Tibial nerve (tissue), 4 donors: Measurements from ENCODE around the gene NKAIN2. TPM values are rescaled to one million over a fixed set of nuclear protein-coding genes. Genes with fewer than 3 reads are reported as not detected.

Source experiments
- total RNA-seq, 4 donors: library from RNA; depleted of rRNA; stranded (reverse); fragments of >200 nt; gene quantifications; one replicate each; pipeline ENCODE4 v1.1.0, GENCODE V29; 2016

The NKAIN2 gene
- total RNA-seq, 4 donors from 2014 or later: 8.1 to 20.8 (median 15.2) TPM

Other genes with a start within 250 kb of the NKAIN2 start
- under 1 TPM in 2 of 4 donors, not detected in 2; 0.30 to 0.59 TPM for gene TRDN, start 166.9 kb upstream of the NKAIN2 start, total RNA-seq